Skeletal muscle cell (primary cell): ENCODE results near the gene ITPK1.

Source experiments
- DNase-seq: peaks from one replicate; pipeline ENCODE4 v3.0.0-alpha.2; 2010; ENCODE audit warnings: low read depth
- H3K4me3 ChIP-seq: 2 replicates; pipeline ENCODE4 v1.5.1; 2011; ENCODE audit warnings: low read depth, mild to moderate bottlenecking, control low read depth, low read length, moderate library complexity

Gene ITPK1

GRCh38 chr14:92926180-92926845, 189.4 kb downstream of the ITPK1 start:
- DNase-seq = no peak
- no peak overlapping the region for H3K4me3 ChIP-seq

DNA sequence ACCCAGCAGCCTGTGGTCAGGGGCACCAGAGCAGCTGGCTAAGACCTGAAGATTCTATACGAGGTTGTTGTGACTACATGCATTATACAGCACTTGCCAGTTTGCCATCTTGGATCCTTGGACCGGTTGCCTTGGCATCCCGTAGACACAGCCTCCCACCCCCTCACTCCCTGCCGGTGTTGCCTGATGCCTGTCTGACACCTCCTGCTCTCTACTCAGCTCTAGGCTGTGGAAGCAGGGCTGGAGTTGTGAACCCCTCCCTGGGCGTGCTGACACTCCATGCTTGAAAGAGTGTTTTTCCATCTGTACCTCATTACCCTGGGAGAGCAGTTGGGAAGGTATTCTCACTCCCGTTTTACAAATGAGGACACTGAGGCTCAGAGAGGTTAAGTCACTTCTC, 190.3 kb downstream of the ITPK1 start:
- no peak overlapping the region for H3K4me3 ChIP-seq
- DNase-seq = no peak

- DNase-seq = no peak
Measured at GRCh38 chr14:92924247-92924646, 191.5 kb downstream of the ITPK1 start.

DNA sequence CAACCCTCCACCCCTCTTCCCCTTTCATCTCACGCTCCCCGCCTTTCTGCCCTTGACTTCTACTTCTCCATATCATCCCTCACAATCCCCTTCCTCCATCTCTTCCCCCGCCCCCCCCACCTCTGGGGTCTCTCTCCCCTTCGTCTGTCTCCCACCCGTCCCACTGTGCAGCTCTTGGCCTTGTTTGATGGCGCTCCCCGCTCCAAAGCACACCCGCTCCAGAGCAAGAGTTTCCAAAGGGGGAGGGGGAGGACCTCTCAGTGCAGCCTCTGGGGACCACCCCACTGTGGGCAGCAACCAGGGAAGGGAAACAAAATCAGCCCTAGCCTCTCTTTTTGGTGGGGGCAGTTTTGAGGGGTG, 192.0 kb downstream of the ITPK1 start:
- DNase-seq = no peak
- H3K4me3 ChIP-seq = no peak overlapping the region

More at GRCh38 chr14:92924247-92924646, 191.5 kb downstream of the ITPK1 start:
- H3K4me3 ChIP-seq = no peak overlapping the region

GRCh38 chr14:92922883-92923743, 192.6 kb downstream of the ITPK1 start, which contains the start of gene CHGA:
CHGA (plus strand) TSS chr14:92923150; CDS start chr14:92923360, 210 bp downstream.
- H3K4me3 ChIP-seq = no peak within 1 kb of the TSS

GRCh38 chr14:92922155-92922735, 193.5 kb downstream of the ITPK1 start:
- DNase-seq = no peak
- no peak overlapping the region for H3K4me3 ChIP-seq

More at GRCh38 chr14:92922883-92923743, 192.6 kb downstream of the ITPK1 start, which contains the start of gene CHGA:
- no peak for DNase-seq

DNA sequence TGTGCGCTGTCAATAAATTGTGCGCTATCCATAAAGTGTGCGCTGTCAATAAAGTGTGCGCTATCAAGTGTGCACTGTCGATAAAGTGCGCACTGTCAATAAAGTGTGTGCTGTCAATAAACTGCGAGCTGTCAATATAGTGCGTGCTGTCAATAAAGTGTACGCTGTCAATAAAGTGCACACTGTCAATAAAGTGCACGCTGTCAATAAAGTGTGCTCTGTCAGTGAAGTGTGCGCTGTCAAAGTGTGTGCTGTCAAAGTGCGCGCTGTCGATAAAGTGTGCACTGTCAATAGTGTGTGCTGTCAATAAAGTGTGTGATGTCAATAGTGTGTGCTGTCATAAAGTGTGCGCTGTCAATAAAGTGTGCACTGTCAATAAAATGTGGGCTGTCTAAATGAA, 195.7 kb downstream of the ITPK1 start:
- no peak for DNase-seq
- no peak overlapping the region for H3K4me3 ChIP-seq

GRCh38 chr14:92917956-92918355, 197.8 kb downstream of the ITPK1 start:
- DNase-seq = no peak
- no peak overlapping the region for H3K4me3 ChIP-seq

- no peak for DNase-seq
- no peak overlapping the region for H3K4me3 ChIP-seq
Measured at GRCh38 chr14:92917041-92917940, 198.4 kb downstream of the ITPK1 start.

DNA sequence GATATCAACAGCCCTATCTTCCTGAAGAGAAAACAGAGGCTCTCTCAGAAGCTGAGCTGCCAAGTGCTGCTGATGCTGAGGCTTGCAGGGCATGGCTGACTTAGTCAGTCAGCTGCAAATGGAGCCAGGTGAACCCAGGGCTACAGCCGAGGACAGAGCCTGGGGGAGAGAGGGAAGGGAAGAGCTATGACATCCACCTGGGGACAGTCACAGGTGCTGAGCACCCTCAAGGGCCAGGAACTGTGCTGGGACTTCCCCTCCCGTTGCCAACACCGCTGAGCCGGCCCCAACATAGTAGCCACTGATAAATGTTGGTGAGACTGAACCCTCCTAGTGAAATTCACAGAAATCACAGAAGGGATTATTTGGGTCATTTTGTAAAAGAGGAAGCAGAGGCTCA, 199.5 kb downstream of the ITPK1 start:
- no peak overlapping the region for H3K4me3 ChIP-seq
- no peak for DNase-seq

GRCh38 chr14:92914087-92914656, 201.6 kb downstream of the ITPK1 start:
- DNase-seq = no peak

DNA sequence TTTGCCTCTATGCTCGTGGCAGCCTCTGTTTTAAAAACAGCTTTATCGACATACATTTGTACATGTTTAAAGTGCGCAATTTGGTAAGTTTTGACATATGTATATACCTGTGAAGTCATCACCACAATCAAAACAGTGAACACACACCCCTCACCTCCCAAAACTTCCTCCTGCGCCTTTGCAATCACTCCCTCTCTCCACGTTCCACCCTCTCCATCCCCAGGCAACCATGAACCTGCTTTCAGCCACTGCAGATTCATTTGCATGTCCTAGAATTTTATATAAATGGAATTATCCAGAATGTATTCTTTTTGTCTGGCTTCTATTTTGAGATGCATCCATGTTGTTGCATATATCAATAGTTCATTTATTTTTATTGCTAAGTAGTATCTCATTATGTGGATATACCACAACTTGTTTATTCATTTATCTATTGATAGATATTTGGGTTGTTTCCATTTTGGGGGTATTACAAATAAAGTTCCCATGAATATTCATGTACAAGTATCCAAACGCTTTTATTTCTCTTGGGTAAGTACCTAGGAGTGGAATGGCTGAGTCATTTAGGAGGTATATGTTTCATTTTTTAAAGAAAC, 208.3 kb downstream of the ITPK1 start:
- no peak overlapping the region for H3K4me3 ChIP-seq
- no peak for DNase-seq

More at GRCh38 chr14:92914087-92914656, 201.6 kb downstream of the ITPK1 start:
- no peak overlapping the region for H3K4me3 ChIP-seq

DNA sequence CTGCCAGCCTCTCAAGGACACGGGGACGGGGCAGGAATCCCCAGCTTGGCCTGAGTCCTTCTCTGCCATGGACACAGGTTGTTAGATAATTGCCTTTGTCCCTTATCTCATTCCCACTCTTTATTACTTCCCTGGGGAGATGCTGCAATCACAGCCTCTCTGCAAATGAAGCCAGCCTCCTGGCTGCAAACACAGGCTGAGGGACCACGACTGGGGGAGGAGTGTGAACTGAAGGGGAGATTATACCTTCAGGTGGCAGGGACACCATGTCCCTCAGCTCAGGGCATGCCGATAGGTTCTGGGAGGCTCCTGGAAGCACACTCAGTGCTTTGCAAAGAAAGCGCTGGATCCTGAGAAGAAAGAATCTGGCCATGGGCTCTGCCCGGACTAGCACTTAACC, 208.9 kb downstream of the ITPK1 start:
- DNase-seq = no peak
- H3K4me3 ChIP-seq = no peak overlapping the region

DNA sequence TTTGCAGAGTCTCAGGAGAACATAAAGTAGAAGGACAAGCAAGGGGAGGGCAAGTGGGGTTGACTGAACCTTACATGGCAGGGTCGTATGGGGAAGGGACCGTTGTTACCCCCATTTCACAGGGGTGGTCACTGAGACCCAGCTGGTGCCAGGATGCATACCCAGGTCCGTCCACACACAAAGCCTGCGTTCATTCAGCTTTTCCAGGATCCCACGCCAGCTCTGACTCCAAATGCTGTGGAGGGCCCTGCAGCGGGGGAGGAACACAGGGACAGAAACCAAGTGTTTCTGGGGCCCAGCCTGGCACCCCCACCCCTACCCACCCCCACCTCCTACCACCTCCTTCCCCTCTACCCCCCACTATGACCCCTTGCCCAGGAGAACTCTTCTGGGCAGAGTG, 209.3 kb downstream of the ITPK1 start:
- no peak for DNase-seq
- no peak overlapping the region for H3K4me3 ChIP-seq

DNA sequence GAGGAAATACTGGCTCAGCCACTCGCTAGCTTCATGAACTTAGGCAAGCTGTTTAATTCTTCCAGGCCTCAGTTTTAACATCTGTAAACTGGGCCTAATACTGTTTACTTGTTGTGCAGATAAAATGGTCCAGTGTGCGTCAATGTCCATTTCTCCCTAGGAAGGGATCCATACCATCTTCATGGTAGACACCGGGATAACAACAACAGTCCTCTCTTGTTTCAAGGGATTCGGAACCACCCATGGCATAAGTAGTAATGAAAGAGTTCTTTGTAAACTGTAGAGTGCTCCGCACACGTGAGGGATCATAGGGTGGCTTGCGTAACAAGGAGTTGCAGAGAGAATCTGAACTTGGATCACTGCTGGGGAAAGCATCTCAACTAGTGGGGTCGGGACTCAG, 210.1 kb downstream of the ITPK1 start:
- no peak for DNase-seq
- H3K4me3 ChIP-seq = no peak overlapping the region

GRCh38 chr14:92903359-92903758, 212.4 kb downstream of the ITPK1 start:
- no peak overlapping the region for H3K4me3 ChIP-seq
- DNase-seq = no peak

DNA sequence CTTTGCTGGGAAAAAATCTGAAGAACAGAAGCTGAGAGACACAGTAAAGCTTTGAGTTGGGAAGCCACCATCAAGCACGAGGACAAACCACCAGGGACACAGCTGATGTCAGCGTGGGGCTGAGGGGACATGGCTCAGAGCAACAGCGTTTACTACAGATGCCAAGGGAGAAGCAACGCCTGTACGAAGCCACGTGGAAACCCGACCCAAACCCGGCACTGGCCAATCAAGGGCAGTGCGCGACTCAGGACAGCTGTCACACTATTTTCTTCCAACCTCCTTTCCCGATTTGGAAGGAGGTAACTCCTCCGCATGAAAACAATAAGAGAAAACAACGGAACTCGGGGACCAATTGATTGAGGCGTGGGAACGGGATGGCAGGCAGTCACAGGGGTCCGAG, 213.0 kb downstream of the ITPK1 start:
- no peak for DNase-seq

DNA sequence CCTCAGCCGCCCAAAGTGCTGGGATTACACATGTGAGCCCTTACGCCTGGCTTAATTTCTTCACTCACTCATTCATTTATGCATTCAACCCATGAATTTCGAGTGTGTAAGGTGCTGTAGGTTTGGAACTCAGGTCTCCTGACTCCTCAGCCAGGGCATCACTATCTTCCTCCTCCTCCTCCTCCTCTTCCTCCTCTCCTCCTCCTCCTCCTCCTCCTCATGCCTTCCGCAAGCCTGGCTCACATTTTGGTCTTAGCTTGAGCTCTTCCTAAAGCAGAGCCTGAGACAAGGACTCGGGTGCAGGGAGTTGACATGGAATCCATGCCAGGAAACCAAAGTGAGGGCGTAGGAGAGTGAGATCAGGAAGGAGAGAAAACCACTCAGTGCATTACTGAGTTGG, 213.5 kb downstream of the ITPK1 start:
- no peak overlapping the region for H3K4me3 ChIP-seq

More for the DNA sequence above, 213.0 kb downstream of the ITPK1 start:
- H3K4me3 ChIP-seq = no peak overlapping the region

DNA sequence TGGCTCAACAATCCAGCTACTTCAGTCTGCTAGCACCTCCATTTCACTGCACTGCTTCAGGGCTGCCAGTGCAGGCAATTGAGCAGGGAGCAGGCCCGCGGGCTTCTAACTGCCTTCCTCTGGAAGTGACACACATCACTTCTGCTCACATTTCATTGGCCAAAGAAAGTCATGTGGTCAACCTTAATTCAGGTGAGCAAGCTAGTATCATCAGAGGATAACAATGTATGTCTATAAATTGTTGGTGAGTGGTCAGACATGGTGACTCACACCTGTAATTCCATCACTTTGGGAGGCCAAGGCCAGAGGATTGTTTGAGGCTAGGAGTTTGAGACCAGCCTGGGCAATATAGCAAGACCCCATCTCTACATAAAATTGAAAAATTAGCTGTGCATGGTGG, 215.1 kb downstream of the ITPK1 start:
- H3K4me3 ChIP-seq = no peak overlapping the region
- no peak for DNase-seq

More for the DNA sequence above, 213.5 kb downstream of the ITPK1 start:
- DNase-seq = no peak
